Activated CD4-positive, alpha-beta T cell treated with anti-CD3 and anti-CD28 coated beads for 36 hours (primary cell): ENCODE data around the gene BEGAIN. TPM values are rescaled to one million over a fixed set of nuclear protein-coding genes. Genes with fewer than 3 reads are reported as not detected.

Experiments used
- ATAC-seq: fragments of 200-7000 bp; cut with Tn5 transposase; one replicate; pipeline ENCODE4 v1.10.0; 2021; ENCODE audit warnings: mild to moderate bottlenecking, moderate library complexity
- CTCF ChIA-PET: fragments of 350-600 bp; sonication (Branson Sonifier 250); formaldehyde crosslinking; loops from one replicate; lab custom pipeline; 2021; ENCODE audit warnings: antibody characterized with exemption; lab: Charles Lee
- POLR2A ChIA-PET: fragments of 350-600 bp; sonication (Branson Sonifier 250); formaldehyde crosslinking; loops from one replicate; lab custom pipeline; 2021; ENCODE audit warnings: antibody characterized with exemption, inconsistent platforms; lab: Charles Lee
- DNase-seq: peaks from one replicate; pipeline ENCODE4 v3.0.0-alpha.2; 2020
- H3K27ac Mint-ChIP-seq: one replicate; pipeline ENCODE4 v1.8.0; 2021; ENCODE audit warnings: mixed read lengths
- H3K27me3 Mint-ChIP-seq: one replicate; pipeline ENCODE4 v1.8.0; 2021; ENCODE audit warnings: mixed read lengths
- H3K36me3 Mint-ChIP-seq: one replicate; pipeline ENCODE4 v1.8.0; 2021; ENCODE audit warnings: low read depth, mixed read lengths
- H3K4me1 Mint-ChIP-seq: one replicate; pipeline ENCODE4 v1.8.0; 2021; ENCODE audit warnings: mixed read lengths
- H3K4me3 Mint-ChIP-seq: one replicate; pipeline ENCODE4 v1.8.0; 2021; ENCODE audit warnings: mild to moderate bottlenecking, moderate library complexity, mixed read lengths
- H3K9me3 Mint-ChIP-seq: one replicate; pipeline ENCODE4 v1.8.0; 2021; ENCODE audit warnings: low read depth, mixed read lengths
- intact Hi-C, 2 experiments: fragments of 100-400 bp; cut with DNase I in 1 of 2; cut with micrococcal nuclease in 1 of 2; formaldehyde crosslinking; loops; one replicate each; pipeline versions ENCODE4 v1.14.2 to v1.15.1; 2022 to 2024; cut with DNase I, micrococcal nuclease
- total RNA-seq, 2 experiments: library from RNA; stranded (reverse); gene quantifications; one replicate each; pipeline ENCODE4 v1.2.3, GENCODE V29; 2021

The BEGAIN gene
- total RNA-seq, 2 experiments from 2014 or later: 3.1 to 3.5 TPM

DNA sequence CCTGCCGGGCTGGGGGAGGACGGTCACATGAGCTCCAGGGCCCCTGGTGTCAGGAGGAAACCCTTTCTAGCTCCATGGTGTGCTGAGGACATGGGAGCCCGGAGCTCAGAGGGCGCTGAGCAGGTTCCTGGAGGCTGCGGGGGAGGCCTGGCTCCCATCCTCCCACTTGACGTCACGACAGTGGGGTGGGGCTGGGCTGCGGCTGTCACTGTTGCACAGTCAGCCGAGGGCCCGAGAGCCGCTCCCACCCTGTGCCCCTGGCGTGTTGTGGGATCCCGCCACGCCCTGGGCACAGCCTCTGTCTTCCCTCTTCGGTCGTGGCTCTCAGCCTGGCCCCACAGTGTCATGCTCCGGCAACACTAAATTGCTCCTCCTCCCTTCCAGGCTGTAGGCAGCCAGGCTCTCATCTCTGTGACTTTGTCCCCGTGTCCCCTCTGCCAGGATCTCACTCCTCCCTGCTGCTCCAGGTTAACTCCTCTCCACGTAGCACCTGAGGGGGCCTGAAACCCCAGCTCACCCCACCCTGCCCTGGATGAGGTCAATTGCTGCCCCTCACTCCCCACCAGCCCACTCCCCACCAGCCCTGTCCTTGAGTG, 33.0 kb downstream of the BEGAIN start:
- intact Hi-C loops: no loop called here

DNA sequence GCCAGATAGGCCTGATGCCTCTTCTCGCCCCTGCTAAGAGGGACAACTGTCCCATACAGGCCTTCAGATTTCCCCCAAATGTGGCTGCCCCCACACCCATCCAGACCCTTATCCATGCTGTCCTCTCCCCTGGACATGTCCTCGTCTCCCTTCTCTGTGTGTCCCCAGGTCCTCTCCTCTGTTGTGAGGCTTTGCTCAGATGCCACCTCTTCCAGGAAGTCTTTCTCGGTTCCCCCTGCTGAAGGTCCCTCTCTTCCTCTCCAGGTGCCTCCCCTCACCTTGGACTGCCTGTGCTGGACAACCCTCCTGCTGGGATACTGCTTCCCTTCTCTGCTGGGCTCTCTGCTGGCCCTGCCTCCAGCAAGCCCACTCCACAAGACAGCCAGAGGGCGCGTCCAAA, 33.7 kb downstream of the BEGAIN start:
- ATAC-seq: no peak
- Mint-ChIP-seq H3K27me3 (no peaks in the 10 kb centered on the region), H3K27ac (no peak overlapping the region), H3K9me3 (no peaks in the 10 kb centered on the region), H3K36me3 (no peaks in the 10 kb centered on the region), H3K4me3 (no peak overlapping the region), H3K4me1 (peaks cover 6% of the 10 kb centered on the region)
- DNase-seq: no peak
- intact Hi-C loops: no loop called here
- POLR2A ChIA-PET: no interaction called here
- CTCF ChIA-PET: no interaction called here

More for the DNA sequence above, 33.0 kb downstream of the BEGAIN start:
- no peaks in the 10 kb centered on the region for H3K27me3 Mint-ChIP-seq
- no peak overlapping the region for H3K4me3 Mint-ChIP-seq
- CTCF ChIA-PET: no interaction called here
- POLR2A ChIA-PET: no interaction called here
- no peaks in the 10 kb centered on the region for H3K9me3 Mint-ChIP-seq
- no peak overlapping the region for H3K27ac Mint-ChIP-seq
- ATAC-seq (no peak), DNase-seq (peak; percentile 20)
- peaks cover 5% of the 10 kb centered on the region for H3K4me1 Mint-ChIP-seq
- H3K36me3 Mint-ChIP-seq: no peaks in the 10 kb centered on the region

DNA sequence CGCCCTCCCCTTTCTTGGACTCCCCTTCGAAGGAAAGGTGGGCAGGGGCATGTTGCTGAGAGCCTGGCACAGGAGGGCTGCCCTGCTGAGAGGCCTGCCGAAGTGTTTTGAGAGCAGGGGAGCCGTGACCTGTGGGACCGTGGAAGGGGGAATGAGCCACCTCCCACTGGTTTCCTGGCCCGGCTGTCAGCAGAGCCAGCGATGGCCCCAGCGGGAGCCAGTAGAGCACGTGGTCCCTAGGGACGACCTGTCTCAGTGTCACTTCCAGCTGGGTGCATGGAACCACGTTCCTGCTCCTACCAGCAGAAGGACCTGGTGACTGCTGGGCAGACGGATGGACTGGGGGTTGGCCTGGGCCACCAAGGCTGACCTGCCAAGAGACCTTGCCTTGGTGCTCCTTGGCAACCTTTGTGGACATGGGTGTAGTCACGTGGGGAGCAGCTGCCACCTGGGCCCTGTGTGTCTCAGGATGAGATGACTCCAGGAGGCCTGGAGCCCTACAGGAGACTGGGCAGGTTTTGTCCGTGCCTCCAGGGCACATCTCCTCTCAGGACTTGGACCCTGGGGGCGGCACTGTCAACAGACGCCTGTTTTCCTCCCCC, 34.6 kb downstream of the BEGAIN start:
- peaks cover 7% of the 10 kb centered on the region for H3K4me1 Mint-ChIP-seq
- H3K4me3 Mint-ChIP-seq: no peak overlapping the region
- no peaks in the 10 kb centered on the region for H3K9me3 Mint-ChIP-seq
- ChIA-PET CTCF (interaction anchor here (0.6 kb wide), 1 partner anchor 85 kb away, joined by 3 read pairs; no protein-coding TSS in a partner anchor), POLR2A (no interaction called here)
- H3K27ac Mint-ChIP-seq: no peak overlapping the region
- H3K36me3 Mint-ChIP-seq: no peaks in the 10 kb centered on the region
- ATAC-seq: no peak
- intact Hi-C loops: no loop called here
- H3K27me3 Mint-ChIP-seq: no peaks in the 10 kb centered on the region
- no peak for DNase-seq

DNA sequence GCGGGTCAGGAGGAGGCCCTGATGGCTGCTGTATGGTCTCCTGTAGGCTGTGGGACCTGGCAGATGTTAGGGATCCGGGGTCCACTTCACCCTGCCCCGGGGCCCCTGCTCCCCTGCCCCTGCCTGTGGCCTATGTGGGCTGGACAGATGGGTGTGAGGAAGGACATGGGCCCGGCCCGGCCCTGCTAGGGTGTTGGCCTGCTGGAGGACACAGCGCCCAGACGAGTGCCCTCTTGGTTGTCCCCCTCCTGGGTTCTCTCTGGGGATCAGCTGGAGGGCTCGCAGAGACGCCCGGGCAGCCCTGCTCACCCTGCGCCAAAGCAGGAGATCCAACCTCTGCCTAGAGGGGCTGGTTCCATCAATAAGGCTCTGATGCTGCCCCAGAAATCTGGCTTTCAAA, 36.2 kb downstream of the BEGAIN start:
- intact Hi-C loops: no loop called here
- Mint-ChIP-seq H3K4me3 (no peak overlapping the region), H3K36me3 (no peaks in the 10 kb centered on the region), H3K27me3 (no peaks in the 10 kb centered on the region), H3K4me1 (peaks cover 18% of the 10 kb centered on the region), H3K27ac (no peak overlapping the region), H3K9me3 (no peaks in the 10 kb centered on the region)
- ChIA-PET POLR2A (no interaction called here), CTCF (no interaction called here)
- DNase-seq (no peak), ATAC-seq (no peak)

DNA sequence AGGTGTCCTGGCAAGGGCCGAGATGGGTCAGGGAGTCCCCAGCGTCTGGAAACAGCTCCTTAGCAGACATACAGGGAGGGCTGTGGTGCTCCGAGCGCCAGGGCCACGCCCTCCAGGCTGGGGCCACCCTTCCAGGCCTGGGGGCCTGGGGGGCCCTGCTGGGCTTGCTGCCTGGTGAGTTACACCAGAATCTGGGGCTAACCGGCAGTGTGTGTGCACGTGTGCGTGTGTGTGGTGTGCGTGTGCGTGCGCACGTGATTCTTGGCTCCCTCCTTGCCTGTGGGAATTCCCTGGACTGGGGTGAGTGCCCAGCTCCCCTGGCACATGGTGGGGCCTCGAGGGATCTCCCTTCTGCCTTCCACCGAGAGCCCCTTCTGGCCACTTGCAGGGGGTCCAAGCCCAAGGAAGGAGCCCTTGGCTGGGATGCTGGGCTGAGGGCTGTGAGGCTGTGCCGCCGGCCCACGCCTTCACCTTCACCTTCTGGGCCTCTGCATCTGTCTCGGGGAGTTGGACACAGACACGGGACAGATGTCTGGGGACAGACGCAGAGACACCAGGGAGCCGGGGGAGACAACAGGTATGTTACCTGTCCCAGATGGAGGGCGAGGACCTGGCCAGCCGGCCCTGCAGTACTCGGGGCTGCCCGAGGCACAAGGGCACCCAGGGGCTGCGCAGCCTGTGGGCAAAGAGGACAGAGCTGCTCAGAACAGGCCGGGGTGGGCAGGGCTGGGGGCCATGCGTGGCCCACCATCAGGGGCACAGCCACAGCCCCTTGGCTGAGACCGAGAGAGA, 37.2 kb downstream of the BEGAIN start:
- Mint-ChIP-seq H3K27me3 (no peaks in the 10 kb centered on the region), H3K27ac (no peak overlapping the region), H3K36me3 (no peaks in the 10 kb centered on the region), H3K4me1 (peaks cover 18% of the 10 kb centered on the region), H3K4me3 (no peak overlapping the region), H3K9me3 (no peaks in the 10 kb centered on the region)
- ChIA-PET POLR2A (no interaction called here), CTCF (no interaction called here)
- DNase-seq (no peak), ATAC-seq (no peak)
- intact Hi-C loops: no loop called here

DNA sequence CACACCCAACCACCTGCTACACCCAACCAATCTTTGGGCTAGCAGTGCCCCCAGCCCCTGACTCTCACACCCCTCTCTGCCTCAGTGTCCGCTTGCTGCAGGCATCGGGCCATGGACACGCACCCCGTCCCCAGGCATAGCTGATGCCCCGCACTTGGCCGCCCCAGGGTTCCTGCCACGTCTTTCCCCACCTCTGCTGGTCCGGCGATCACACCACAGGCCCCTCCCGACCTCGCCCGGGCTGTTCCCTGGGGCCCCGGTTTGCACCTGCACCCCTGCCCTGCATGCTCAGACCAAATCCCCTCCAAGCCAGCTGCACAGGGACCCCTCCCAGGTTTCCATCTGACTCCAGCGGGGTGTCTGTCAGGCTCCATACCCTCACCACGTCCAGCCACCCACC, 38.3 kb downstream of the BEGAIN start:
- no peak for ATAC-seq
- H3K9me3 Mint-ChIP-seq: no peaks in the 10 kb centered on the region

DNA sequence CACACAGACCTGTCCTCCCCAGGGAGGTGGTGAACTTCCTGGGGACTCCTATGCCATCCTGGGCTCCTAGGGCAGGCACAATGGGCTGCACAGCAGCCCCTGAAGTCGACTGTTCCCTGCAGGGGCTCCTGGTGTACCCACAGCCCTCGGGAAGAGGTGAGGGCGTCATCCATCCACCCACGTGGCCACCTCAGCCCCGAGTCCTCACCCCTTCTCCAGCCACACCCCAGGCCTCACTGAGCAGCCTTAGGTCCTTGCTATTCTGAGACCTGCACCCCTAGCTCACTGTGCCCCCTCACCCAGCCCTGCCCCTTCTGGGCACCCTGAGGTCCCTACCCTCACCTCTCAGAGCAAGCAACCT, 38.9 kb downstream of the BEGAIN start:
- Mint-ChIP-seq H3K9me3 (no peaks in the 10 kb centered on the region), H3K27ac (no peak overlapping the region), H3K4me3 (no peak overlapping the region), H3K27me3 (no peaks in the 10 kb centered on the region), H3K4me1 (peaks cover 18% of the 10 kb centered on the region), H3K36me3 (no peaks in the 10 kb centered on the region)
- POLR2A ChIA-PET: no interaction called here
- intact Hi-C loops: no loop called here
- DNase-seq (no peak), ATAC-seq (peak; percentile 4)
- CTCF ChIA-PET: no interaction called here

More for the DNA sequence above, 38.3 kb downstream of the BEGAIN start:
- no peak for DNase-seq
- CTCF ChIA-PET: no interaction called here
- Mint-ChIP-seq H3K36me3 (no peaks in the 10 kb centered on the region), H3K27me3 (no peaks in the 10 kb centered on the region), H3K4me1 (peaks cover 18% of the 10 kb centered on the region), H3K27ac (no peak overlapping the region), H3K4me3 (no peak overlapping the region)
- intact Hi-C loops: no loop called here
- POLR2A ChIA-PET: no interaction called here

DNA sequence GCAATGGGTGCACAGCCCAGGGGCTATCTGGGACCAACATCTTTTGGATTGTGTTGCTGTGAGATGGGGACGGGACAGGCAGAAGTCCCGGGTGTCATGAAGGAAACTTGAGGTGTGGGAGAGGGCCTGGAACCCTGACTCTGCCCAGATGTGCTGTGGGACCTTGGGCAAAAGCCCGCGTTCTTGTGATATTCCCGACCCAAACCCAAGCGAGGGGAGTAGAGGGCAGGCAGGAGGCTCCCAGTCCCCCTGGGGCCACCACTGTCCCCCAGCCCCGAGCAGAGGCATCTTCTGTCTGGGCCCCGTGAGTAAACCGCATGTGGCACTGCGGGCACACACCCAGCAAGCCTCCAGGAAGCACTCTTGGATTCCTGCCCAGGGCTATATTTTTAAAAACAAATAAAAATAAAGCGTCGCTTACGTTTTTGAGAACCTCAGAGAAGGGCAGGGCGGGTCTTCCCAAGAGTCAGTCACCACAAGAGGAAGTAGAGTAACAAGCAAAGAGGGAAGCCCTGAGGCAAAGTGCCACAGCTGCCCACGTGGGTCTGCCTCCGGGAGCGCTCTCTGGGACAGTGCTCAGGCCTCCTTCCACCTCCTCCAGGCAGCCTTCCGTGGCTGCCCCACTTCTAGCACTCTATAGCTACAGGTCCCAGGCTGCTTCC, 39.5 kb downstream of the BEGAIN start:
- Mint-ChIP-seq H3K4me1 (peaks cover 18% of the 10 kb centered on the region), H3K27me3 (no peaks in the 10 kb centered on the region), H3K27ac (no peak overlapping the region), H3K9me3 (no peaks in the 10 kb centered on the region), H3K4me3 (peak overlapping the region; percentile 69), H3K36me3 (no peaks in the 10 kb centered on the region)
- CTCF ChIA-PET: no interaction called here
- POLR2A ChIA-PET: no interaction called here
- DNase-seq: peak; percentile 28
- intact Hi-C loops: no loop called here
- peak; percentile 21 for ATAC-seq

DNA sequence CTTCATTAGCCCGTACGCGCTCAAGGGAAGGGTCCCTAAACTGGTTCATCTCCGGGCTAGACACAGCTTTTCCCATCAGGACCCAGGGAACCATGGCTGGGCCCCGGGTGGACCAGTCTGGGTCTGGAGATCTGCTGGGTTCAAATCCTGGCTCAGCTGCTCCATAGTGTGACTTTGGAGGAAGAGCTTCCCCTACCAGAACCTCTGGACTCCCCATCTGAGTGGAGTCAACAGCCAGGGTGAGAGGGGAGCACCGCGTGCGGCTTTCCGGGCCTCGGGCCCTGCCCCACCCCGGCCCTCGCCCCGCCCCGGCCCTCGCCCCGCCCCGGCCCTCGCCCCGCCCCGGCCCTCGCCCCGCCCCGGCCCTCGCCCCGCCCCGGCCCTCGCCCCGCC, 41.2 kb downstream of the BEGAIN start:
- ATAC-seq (no peak), DNase-seq (no peak)
- H3K9me3 Mint-ChIP-seq: no peaks in the 10 kb centered on the region
- ChIA-PET POLR2A (interaction anchor here (0.5 kb wide), 1 partner anchor 473 kb away, joined by 4 read pairs; no protein-coding TSS in a partner anchor), CTCF (interaction anchor here (0.6 to 1.9 kb wide), 6 partner anchors 21 to 353 kb away, joined by 3 to 5 read pairs (median 4); no protein-coding TSS in a partner anchor)
- intact Hi-C loops: no loop called here
- H3K4me3 Mint-ChIP-seq: peak overlapping the region; percentile 69
- no peaks in the 10 kb centered on the region for H3K36me3 Mint-ChIP-seq
- H3K27ac Mint-ChIP-seq: no peak overlapping the region
- no peaks in the 10 kb centered on the region for H3K27me3 Mint-ChIP-seq
- peaks cover 18% of the 10 kb centered on the region for H3K4me1 Mint-ChIP-seq

DNA sequence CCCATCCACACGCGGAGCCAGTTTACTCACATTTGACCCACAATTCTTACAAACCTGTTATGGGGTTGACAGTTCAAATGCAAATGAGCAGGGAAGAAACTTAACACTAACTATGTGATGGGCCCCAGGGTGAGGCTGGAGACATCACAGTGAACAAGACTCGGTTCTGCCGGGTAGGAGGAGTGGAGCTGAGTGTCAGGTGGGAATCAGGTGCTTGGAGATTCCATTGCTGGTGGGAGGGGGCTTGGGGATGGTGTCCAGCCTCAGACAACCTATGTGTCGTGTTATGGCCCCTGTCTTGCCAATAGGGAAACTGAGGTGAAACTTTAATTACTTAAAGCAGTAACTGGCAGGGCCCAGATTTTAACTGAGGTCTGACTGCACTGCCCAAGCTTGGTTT, 41.9 kb downstream of the BEGAIN start:
- ATAC-seq (no peak), DNase-seq (no peak)
- Mint-ChIP-seq H3K4me3 (no peak overlapping the region), H3K9me3 (no peaks in the 10 kb centered on the region), H3K4me1 (peaks cover 18% of the 10 kb centered on the region), H3K27ac (no peak overlapping the region), H3K36me3 (no peaks in the 10 kb centered on the region), H3K27me3 (no peaks in the 10 kb centered on the region)
- ChIA-PET POLR2A (interaction anchor here (0.7 kb wide), 1 partner anchor 735 kb away, joined by 3 read pairs; no protein-coding TSS in a partner anchor), CTCF (interaction anchor here (0.6 to 1.9 kb wide), 5 partner anchors 21 to 352 kb away, joined by 3 to 4 read pairs (median 3); no protein-coding TSS in a partner anchor)
- intact Hi-C loops: no loop called here

DNA sequence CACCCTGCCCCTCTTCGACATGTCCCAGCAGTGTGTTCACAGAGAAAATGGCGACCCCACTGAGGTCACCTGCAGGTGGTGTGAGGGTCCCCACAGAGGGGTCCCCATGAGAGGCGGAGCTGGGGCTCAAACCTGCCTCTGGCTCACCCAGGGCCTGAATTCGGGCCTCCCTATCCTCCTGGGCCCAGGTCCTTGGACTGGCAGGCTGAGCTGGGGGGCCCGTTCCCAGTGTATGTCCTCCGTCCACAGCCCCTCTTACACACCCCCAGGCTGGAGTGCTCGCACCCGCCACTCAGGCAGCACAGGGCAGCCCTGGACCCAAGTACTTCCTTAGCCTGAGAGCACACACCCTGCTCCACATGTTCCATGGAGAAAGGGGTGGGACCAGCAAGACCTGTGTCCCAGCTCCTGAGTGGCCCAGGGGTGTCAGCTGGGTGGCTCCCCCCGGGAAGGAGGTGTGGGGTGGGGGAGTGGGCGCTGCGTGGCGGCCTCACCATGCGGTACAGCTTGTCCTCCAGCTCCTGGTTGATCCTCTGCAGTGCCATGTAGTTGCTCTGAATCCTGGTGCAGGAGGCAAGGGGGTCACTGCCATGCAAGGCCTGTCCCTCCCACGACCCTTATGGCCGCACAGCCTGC, 42.6 kb downstream of the BEGAIN start:
- H3K4me3 Mint-ChIP-seq: no peak overlapping the region
- POLR2A ChIA-PET: interaction anchor here (0.7 kb wide), 1 partner anchor 734 kb away, joined by 3 read pairs; no protein-coding TSS in a partner anchor
- no peak for DNase-seq
- intact Hi-C loops: no loop called here
- no peak overlapping the region for H3K27ac Mint-ChIP-seq
- peaks cover 18% of the 10 kb centered on the region for H3K4me1 Mint-ChIP-seq
- H3K27me3 Mint-ChIP-seq: no peaks in the 10 kb centered on the region
- H3K9me3 Mint-ChIP-seq: no peaks in the 10 kb centered on the region
- no peak for ATAC-seq
- H3K36me3 Mint-ChIP-seq: no peaks in the 10 kb centered on the region
- CTCF ChIA-PET: interaction anchor here (0.9 to 1.2 kb wide), 2 partner anchors 20 to 351 kb away, joined by 3 read pairs; no protein-coding TSS in a partner anchor
